K562 (cell line): ENCODE results near the gene MND1. TPM values are rescaled to one million over a fixed set of nuclear protein-coding genes. Genes with fewer than 3 reads are reported as not detected.

Experiments
- ATAC-seq: fragments of 200-7000 bp; cut with Tn5 transposase; 3 replicates; pipeline ENCODE4 v1.9.1; 2020; ENCODE audit warnings: moderate library complexity
- BruUV-seq: library from RNA; stranded (reverse); fragments of 400-500 nt; replicated peaks from 2 replicates; lab custom pipeline; 2021; lab: Mats Ljungman, UMichigan
- CTCF ChIA-PET: fragments of 300-600 bp; formaldehyde crosslinking; extraction: SDS; loops from one replicate; lab custom pipeline; 2021; ENCODE audit warnings: low intra/inter-chr PET ratio; lab: Yijun Ruan, JAX
- POLR2A ChIA-PET: fragments of 300-600, 350-650 bp; sonication (Branson Sonifier 250); formaldehyde crosslinking; extraction: SDS; loops from one replicate; lab custom pipeline; 2021; ENCODE audit warnings: antibody characterized with exemption, inconsistent platforms; lab: Yijun Ruan, JAX
- DNase-seq, 4 experiments: peaks; one replicate each; pipeline versions ENCODE4 v3.0.0 to v3.0.0-alpha.2; 2011 to 2018; ENCODE audit warnings: low spot score in 3 of 4, mixed read lengths in 3 of 4; ENCODE audit errors: extremely low read depth in 1 of 4
- FAIRE-seq: peaks from 2 replicates; lab custom pipeline; 2011; peaks lifted over from hg19 to GRCh38; lab: Jason Lieb, UNC
- H2AFZ ChIP-seq: 2 replicates; pipeline ENCODE4 v1.6.0; 2011; ENCODE audit warnings: low read depth, low read length, control low read depth, inconsistent platforms
- H3K27ac ChIP-seq: fragments of 200-600 bp; 3 replicates; pipeline ENCODE4 v1.8.0; 2011; ENCODE audit warnings: low read depth, mild to moderate bottlenecking, control low read depth, inconsistent platforms, low read length, moderate library complexity, mixed read lengths; ENCODE audit errors: extremely low read depth
- H3K27me3 ChIP-seq, 2 experiments: fragments of 300-600 bp in 1 of 2; 2 replicates in 1 of 2; 3 replicates in 1 of 2; pipeline versions ENCODE4 v1.6.0 to v1.8.0; 2011; ENCODE audit warnings: inconsistent platforms in 2 of 2, low read length in 2 of 2, mild to moderate bottlenecking in 1 of 2, mixed read lengths in 1 of 2, moderate library complexity in 1 of 2; ENCODE audit not compliant: control insufficient read depth in 2 of 2, insufficient read depth in 2 of 2
- H3K36me3 ChIP-seq: fragments of 300-600 bp; 3 replicates; pipeline ENCODE4 v1.8.0; 2011; ENCODE audit warnings: mild to moderate bottlenecking, low read length, inconsistent platforms; ENCODE audit not compliant: control insufficient read depth, insufficient read depth
- H3K4me1 ChIP-seq, 2 experiments: fragments of 200-600 bp in 1 of 2; replicated peaks in 1 of 2; 2 replicates in 1 of 2; 3 replicates in 1 of 2; pipeline versions ENCODE4 v1.5.1 to v1.8.0; 2011; ENCODE audit warnings: inconsistent platforms in 2 of 2, low read length in 2 of 2, mild to moderate bottlenecking in 1 of 2, mixed read lengths in 1 of 2, moderate library complexity in 1 of 2; ENCODE audit not compliant: control insufficient read depth in 2 of 2, insufficient read depth in 2 of 2
- H3K4me2 ChIP-seq: 2 replicates; pipeline ENCODE4 v1.6.1; 2011; ENCODE audit warnings: low read length, control low read depth, inconsistent platforms, mixed read lengths; ENCODE audit not compliant: insufficient read depth
- H3K4me3 ChIP-seq: fragments of 200-600 bp; sonication (generic), shearing (Covaris generic); 2 replicates; pipeline ENCODE4 v1.5.1; 2016; ENCODE audit warnings: control low read depth, inconsistent platforms
- H3K79me2 ChIP-seq: fragments of 200-600 bp; 3 replicates; pipeline ENCODE4 v1.8.0; 2011; ENCODE audit warnings: low read length, inconsistent platforms; ENCODE audit not compliant: control insufficient read depth, insufficient read depth
- H3K9ac ChIP-seq, 2 experiments: 2 replicates each; pipeline versions ENCODE4 v1.6.0 to v1.6.1; 2011; ENCODE audit warnings: low read depth in 2 of 2, low read length in 2 of 2, control low read depth in 1 of 2, inconsistent platforms in 1 of 2, mild to moderate bottlenecking in 1 of 2, mixed read lengths in 1 of 2; ENCODE audit not compliant: insufficient read depth in 1 of 2
- H3K9me1 ChIP-seq: one replicate; pipeline ENCODE4 v1.6.0; 2011; ENCODE audit warnings: inconsistent platforms, mild to moderate bottlenecking, low read length, moderate library complexity; ENCODE audit not compliant: control insufficient read depth, insufficient read depth
- H3K9me3 ChIP-seq: replicated peaks from 2 replicates; pipeline ENCODE4 v1.5.1; 2011; ENCODE audit warnings: low read depth, low read length, inconsistent platforms; ENCODE audit not compliant: control insufficient read depth, insufficient read depth
- H4K20me1 ChIP-seq: replicated peaks from 2 replicates; pipeline ENCODE4 v1.6.1; 2011; ENCODE audit warnings: low read length, inconsistent platforms, mixed read lengths; ENCODE audit not compliant: control insufficient read depth, insufficient read depth
- BHLHE40 ChIP-seq: IDR thresholded peaks from 2 replicates; pipeline ENCODE4 v1.6.1; 2011; ENCODE audit warnings: low read length, improper control_type of control experiment
- RFX1 ChIP-seq: fragments of 450-650 bp; IDR thresholded peaks from 2 replicates; pipeline ENCODE4 v1.6.1; 2016; ENCODE audit warnings: mild to moderate bottlenecking, moderate library complexity
- RHOXF2B ChIP-seq: fragments of 250-450 bp; sonication (Bioruptor Pico); conservative IDR thresholded peaks from 2 replicates; pipeline ENCODE4 v1.5.1; 2021
- ZNF445 ChIP-seq: fragments of 250-450 bp; sonication (Bioruptor Pico); IDR thresholded peaks from 2 replicates; pipeline ENCODE4 v1.4.0; 2020; ENCODE audit warnings: low read depth, mild to moderate bottlenecking, moderate library complexity
- ZNF717 ChIP-seq: fragments of 250-450 bp; sonication (Bioruptor Pico); IDR thresholded peaks from 2 replicates; pipeline ENCODE4 v1.5.0; 2021
- WGBS: fragments of 100-300 bp; shearing (Covaris generic); methylation state at CpG from one replicate; pipeline ENCODE4 v1.1.6; 2016; ENCODE audit warnings: low coverage, mixed read lengths; ENCODE audit not compliant: insufficient coverage; ENCODE audit errors: missing lambda C conversion rate; 5-methylcytosine and 5-hydroxymethylcytosine counted together
- in situ Hi-C: fragments of 300-500 bp; cut with MboI; formaldehyde crosslinking; loops from 4 replicates; pipeline ENCODE4 v1.15.0; 2018; ENCODE audit warnings: inconsistent platforms, mixed read lengths
- intact Hi-C: fragments of 100-400 bp; cut with micrococcal nuclease; formaldehyde crosslinking; loops from 2 replicates; pipeline ENCODE4 v1.14.2; 2022
- polyA plus RNA-seq, 8 experiments: library from polyadenylated mRNA; depleted of rRNA in 4 of 8; stranded (reverse) in 5 of 8; unstranded in 3 of 8; fragments of >200 nt; fragmentation: Nextera tagmentation in 2 of 8; fragmentation: Illumina TruSeq in 1 of 8; extraction: Ambion mirVana in 2 of 8; extraction: Trizol in 1 of 8; gene quantifications; 2 replicates each; pipeline versions ENCODE4 v1.2.1 to v1.2.3, GENCODE V29; 2011 to 2014; ENCODE audit warnings: inconsistent platforms in 1 of 8, missing spikeins in 1 of 8
- total RNA-seq, 7 experiments: library from RNA; depleted of rRNA in 6 of 7; stranded (reverse); fragments of >200 nt in 6 of 7; fragmentation: Illumina TruSeq in 2 of 7; extraction: Trizol in 2 of 7; gene quantifications; 2 replicates each; pipeline versions ENCODE4 v1.2.1 to v1.2.3, GENCODE V29; 2011 to 2021; ENCODE audit warnings: low replicate concordance in 1 of 7
- TF ChIP-seq, protein P1 (sequence below): fragments of 150-350 bp; IDR thresholded peaks from 2 replicates; pipeline ENCODE4 v1.6.1; 2014; ENCODE audit warnings: low read depth, mild to moderate bottlenecking, low read length, borderline replicate concordance
- TF ChIP-seq, protein P2 (sequence below): fragments of 450-650 bp; IDR thresholded peaks from 2 replicates; pipeline ENCODE4 v1.6.1; 2017; ENCODE audit warnings: antibody characterized with exemption, mild to moderate bottlenecking

The MND1 gene
- total and polyA plus RNA-seq, 9 of the 15 experiments (the other 6 are each of a cell fraction or from before 2014, with no cell fraction given) = 35.3 to 94.1 (median 59.9) TPM

DNA sequence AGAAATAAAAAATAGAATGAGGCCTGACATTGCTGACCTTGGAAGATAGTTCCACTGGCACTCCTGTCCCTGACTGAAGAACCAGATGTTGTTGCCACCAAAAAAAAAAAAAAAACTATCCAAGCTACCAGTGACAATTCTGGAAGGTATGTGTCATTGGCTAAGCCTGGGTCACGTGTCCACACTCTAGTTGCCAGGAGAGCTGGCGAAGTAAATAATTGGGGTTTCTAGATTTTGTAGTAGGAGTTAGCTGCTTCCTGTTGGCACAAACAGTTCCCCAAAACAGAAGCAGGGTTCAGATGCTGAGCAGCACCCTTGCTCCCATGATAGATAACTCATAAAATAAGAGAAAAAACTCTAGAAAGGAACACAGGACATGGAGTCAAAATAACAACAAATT, 20.5 kb downstream of the MND1 start:
- no peak overlapping the region for H3K4me2 ChIP-seq
- H3K27ac ChIP-seq = no peak overlapping the region
- H3K9me1 ChIP-seq = no peaks in the 10 kb centered on the region
- no TSS peak for BruUV-seq
- H3K9me3 ChIP-seq = no peaks in the 10 kb centered on the region
- FAIRE-seq (no peak), DNase-seq (no peak), ATAC-seq (no peak)
- TF ChIP-seq RHOXF2B (CRISPR knock-in tag) (no peak), ZNF445 (no peak), ZNF717 (CRISPR knock-in tag) (no peak), RFX1 (no peak), BHLHE40 (no peak)
- TF ChIP-seq, protein P1, sequence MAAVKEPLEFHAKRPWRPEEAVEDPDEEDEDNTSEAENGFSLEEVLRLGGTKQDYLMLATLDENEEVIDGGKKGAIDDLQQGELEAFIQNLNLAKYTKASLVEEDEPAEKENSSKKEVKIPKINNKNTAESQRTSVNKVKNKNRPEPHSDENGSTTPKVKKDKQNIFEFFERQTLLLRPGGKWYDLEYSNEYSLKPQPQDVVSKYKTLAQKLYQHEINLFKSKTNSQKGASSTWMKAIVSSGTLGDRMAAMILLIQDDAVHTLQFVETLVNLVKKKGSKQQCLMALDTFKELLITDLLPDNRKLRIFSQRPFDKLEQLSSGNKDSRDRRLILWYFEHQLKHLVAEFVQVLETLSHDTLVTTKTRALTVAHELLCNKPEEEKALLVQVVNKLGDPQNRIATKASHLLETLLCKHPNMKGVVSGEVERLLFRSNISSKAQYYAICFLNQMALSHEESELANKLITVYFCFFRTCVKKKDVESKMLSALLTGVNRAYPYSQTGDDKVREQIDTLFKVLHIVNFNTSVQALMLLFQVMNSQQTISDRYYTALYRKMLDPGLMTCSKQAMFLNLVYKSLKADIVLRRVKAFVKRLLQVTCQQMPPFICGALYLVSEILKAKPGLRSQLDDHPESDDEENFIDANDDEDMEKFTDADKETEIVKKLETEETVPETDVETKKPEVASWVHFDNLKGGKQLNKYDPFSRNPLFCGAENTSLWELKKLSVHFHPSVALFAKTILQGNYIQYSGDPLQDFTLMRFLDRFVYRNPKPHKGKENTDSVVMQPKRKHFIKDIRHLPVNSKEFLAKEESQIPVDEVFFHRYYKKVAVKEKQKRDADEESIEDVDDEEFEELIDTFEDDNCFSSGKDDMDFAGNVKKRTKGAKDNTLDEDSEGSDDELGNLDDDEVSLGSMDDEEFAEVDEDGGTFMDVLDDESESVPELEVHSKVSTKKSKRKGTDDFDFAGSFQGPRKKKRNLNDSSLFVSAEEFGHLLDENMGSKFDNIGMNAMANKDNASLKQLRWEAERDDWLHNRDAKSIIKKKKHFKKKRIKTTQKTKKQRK = no peak
- TF ChIP-seq, protein P2, sequence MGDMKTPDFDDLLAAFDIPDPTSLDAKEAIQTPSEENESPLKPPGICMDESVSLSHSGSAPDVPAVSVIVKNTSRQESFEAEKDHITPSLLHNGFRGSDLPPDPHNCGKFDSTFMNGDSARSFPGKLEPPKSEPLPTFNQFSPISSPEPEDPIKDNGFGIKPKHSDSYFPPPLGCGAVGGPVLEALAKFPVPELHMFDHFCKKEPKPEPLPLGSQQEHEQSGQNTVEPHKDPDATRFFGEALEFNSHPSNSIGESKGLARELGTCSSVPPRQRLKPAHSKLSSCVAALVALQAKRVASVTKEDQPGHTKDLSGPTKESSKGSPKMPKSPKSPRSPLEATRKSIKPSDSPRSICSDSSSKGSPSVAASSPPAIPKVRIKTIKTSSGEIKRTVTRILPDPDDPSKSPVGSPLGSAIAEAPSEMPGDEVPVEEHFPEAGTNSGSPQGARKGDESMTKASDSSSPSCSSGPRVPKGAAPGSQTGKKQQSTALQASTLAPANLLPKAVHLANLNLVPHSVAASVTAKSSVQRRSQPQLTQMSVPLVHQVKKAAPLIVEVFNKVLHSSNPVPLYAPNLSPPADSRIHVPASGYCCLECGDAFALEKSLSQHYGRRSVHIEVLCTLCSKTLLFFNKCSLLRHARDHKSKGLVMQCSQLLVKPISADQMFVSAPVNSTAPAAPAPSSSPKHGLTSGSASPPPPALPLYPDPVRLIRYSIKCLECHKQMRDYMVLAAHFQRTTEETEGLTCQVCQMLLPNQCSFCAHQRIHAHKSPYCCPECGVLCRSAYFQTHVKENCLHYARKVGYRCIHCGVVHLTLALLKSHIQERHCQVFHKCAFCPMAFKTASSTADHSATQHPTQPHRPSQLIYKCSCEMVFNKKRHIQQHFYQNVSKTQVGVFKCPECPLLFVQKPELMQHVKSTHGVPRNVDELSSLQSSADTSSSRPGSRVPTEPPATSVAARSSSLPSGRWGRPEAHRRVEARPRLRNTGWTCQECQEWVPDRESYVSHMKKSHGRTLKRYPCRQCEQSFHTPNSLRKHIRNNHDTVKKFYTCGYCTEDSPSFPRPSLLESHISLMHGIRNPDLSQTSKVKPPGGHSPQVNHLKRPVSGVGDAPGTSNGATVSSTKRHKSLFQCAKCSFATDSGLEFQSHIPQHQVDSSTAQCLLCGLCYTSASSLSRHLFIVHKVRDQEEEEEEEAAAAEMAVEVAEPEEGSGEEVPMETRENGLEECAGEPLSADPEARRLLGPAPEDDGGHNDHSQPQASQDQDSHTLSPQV = no peak
- H3K36me3 ChIP-seq = peaks cover 76% of the 10 kb centered on the region
- WGBS = 94% methylated on average over 2 of the region's 2 CpGs
- 0 out of 3 replicates have a peak, but pooled peaks cover 5% of the 10 kb centered on the region for H3K79me2 ChIP-seq
- in situ Hi-C loops = no loop called here
- no peak overlapping the region for H3K9ac ChIP-seq
- no peaks in the 10 kb centered on the region for H4K20me1 ChIP-seq
- ChIA-PET POLR2A (interaction anchor here (0.6 to 1.5 kb wide), 5 partner anchors 11 to 29 kb away, joined by 3 to 5 read pairs (median 3); no protein-coding TSS in a partner anchor), CTCF (no interaction called here)
- intact Hi-C loops = no loop called here
- H3K27me3 ChIP-seq = no peaks in the 10 kb centered on the region
- H3K4me1 ChIP-seq = peaks cover 4 to 9% of the 10 kb centered on the region in 2 experiments; a peak in 3 of 5 replicates
- H3K4me3 ChIP-seq = no peak overlapping the region
- no peak overlapping the region for H2AFZ ChIP-seq
